Measurements from ENCODE around the gene AATF.

AATF gene

GRCh38 chr17:37086948-37087347 lies 138.2 kb downstream of the AATF start:
- DNase-seq = no peak

DNA sequence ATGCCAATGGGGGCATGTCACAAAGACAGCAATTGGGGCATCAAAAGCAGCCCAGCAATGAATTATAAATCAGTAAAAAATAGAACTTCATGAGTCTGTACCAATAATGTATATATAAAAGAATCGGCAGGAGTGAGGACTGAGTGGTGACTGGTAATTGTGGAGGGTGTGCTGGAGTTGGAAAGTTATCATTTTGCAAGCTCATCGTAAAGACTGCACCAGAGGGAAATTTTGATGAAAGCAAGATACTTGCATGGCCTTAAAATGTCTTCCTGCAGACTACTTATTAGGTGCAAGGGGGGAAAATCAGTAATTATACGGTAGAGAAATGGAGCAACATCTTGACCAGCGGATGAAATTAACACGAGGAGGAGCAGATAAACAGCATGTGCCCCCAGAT lies 138.9 kb downstream of the AATF start:
- no peak for DNase-seq

GRCh38 chr17:37088459-37088858 lies 139.7 kb downstream of the AATF start:
- DNase-seq = no peak

- no peak for DNase-seq
Measured at GRCh38 chr17:37088913-37089312, 140.2 kb downstream of the AATF start.

- no peak for DNase-seq
Measured at GRCh38 chr17:37089956-37090355, 141.2 kb downstream of the AATF start.

DNA sequence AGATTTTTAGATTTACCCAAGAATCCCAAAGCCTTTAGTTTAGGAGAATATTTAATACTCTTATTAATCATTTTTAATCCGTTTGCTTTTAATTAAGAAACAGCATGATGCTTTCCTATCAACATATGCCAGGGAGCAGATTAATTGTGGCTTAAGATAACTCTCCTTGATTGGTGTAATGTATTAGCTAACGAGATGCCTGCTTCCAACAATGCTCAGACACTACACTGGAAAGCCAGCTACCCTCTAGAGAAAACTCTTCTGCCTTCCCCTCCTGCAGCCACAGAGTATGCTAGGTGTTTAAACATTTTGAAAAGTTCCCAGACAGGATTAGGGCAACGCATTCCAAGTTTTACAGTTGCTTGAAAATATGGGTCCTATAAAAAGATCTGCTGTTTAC lies 142.2 kb downstream of the AATF start:
- no peak for DNase-seq

DNA sequence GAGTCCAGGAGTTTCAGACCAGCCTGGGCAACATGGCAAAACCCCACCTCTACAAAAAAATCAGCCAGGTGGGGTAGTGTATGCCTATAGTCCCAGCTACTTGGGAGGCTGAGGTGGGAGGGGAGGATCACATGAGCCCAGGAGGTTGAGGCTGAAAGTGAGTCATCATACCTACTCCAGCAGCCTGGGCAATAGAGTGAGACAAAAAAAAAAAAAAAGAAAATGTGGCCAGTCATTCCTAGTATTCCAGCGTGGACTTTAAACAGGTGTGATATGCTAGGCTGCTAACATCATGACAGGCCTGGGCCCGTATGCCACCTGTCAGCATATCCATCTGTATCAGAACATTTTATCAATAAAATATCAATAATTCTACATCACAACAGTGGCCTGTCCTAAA lies 143.3 kb downstream of the AATF start:
- DNase-seq = no peak

- no peak for DNase-seq
Measured at GRCh38 chr17:37092701-37093100, 143.9 kb downstream of the AATF start.

DNA sequence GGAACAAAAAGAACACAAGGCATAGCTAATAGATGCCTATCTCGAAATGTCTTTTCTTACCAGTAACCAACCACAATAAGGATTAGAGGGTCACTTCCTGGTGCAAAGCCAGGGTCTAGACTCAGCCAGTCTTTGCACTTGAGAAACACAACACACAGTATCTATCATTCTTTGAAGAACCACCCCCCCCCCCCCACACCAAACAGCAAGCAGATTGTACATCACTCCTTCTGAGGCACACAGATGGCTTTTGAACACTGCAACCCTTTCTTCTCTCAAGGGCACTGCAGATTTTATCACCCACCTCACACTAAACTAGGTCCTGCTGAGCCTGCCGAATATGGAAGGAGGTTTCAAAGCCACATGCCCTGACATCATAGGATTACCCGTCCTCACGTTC lies 145.6 kb downstream of the AATF start:
- no peak for DNase-seq

GRCh38 chr17:37096071-37096470 lies 147.3 kb downstream of the AATF start:
- no peak for DNase-seq

DNA sequence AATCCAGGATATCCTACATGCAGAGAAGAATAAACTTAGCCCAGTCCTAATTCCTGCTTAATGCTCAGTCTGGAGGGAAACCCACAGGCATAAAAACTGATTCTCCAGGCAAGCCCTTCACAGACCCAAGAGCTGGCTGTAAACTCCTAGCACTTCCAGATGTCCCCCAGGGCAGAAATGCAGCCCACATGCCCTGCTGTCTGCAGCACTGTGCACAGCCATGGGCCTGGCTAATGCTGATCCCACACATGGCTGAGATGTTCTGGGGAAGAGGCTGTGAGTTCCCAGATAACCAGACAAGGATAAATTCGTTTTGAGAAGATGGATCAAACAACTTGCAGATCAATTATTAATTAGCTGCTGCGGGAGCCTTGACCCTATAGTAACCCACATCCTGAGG lies 148.4 kb downstream of the AATF start:
- no peak for DNase-seq

GRCh38 chr17:37098152-37098551 lies 149.4 kb downstream of the AATF start:
- DNase-seq = no peak

- no peak for DNase-seq
Measured at GRCh38 chr17:37098910-37099664, 150.3 kb downstream of the AATF start.

- DNase-seq = no peak
Measured at GRCh38 chr17:37100231-37100630, 151.5 kb downstream of the AATF start.

GRCh38 chr17:37101306-37101705 lies 152.6 kb downstream of the AATF start:
- no peak for DNase-seq

- DNase-seq = no peak
Measured at GRCh38 chr17:37103231-37103630, 154.5 kb downstream of the AATF start.

GRCh38 chr17:37106049-37106448 lies 157.3 kb downstream of the AATF start:
- DNase-seq = no peak
